SU-DHL-6 (cell line): ENCODE results near the gene ZMYND15.

Experiments
- H2AFZ ChIP-seq: fragments of 200-600 bp; sonication (generic); 2 replicates; pipeline ENCODE4 v1.6.1; 2014; ENCODE audit warnings: low read depth, mild to moderate bottlenecking, moderate library complexity, mixed read lengths, antibody characterized with exemption, low read length; ENCODE audit not compliant: severe bottlenecking
- H3F3A ChIP-seq: fragments of 200-600 bp; shearing (Covaris generic); 2 replicates; pipeline ENCODE4 v1.6.0; 2016; ENCODE audit warnings: antibody characterized with exemption, mild to moderate bottlenecking; ENCODE audit not compliant: insufficient read depth
- H3K27ac ChIP-seq: fragments of 200-600 bp; sonication (generic); 2 replicates; pipeline ENCODE4 v1.5.1; 2016; ENCODE audit warnings: low read depth, mild to moderate bottlenecking, low read length, moderate library complexity, mixed read lengths
- H3K27me3 ChIP-seq: fragments of 200-600 bp; sonication (generic), shearing (Covaris generic); 2 replicates; pipeline ENCODE4 v1.6.0; 2014; ENCODE audit warnings: mild to moderate bottlenecking, low read length
- H3K36me3 ChIP-seq: fragments of 200-600 bp; sonication (generic); 2 replicates; pipeline ENCODE4 v1.6.1; 2014; ENCODE audit warnings: mild to moderate bottlenecking, low read length, mixed read lengths
- H3K4me2 ChIP-seq: fragments of 300-600, 200-600 bp; shearing (Covaris generic), sonication (generic); 2 replicates; pipeline ENCODE4 v1.6.0; 2014; ENCODE audit warnings: low read length, low read depth, mild to moderate bottlenecking; ENCODE audit not compliant: poor library complexity, severe bottlenecking
- H3K4me3 ChIP-seq: fragments of 200-600 bp; sonication (generic); 2 replicates; pipeline ENCODE4 v1.5.1; 2014; ENCODE audit warnings: antibody characterized with exemption, low read length, mild to moderate bottlenecking, mixed read lengths; ENCODE audit not compliant: insufficient read depth, poor library complexity, severe bottlenecking
- H3K79me2 ChIP-seq: fragments of 200-600 bp; sonication (generic); 2 replicates; pipeline ENCODE4 v1.6.1; 2014; ENCODE audit warnings: mild to moderate bottlenecking, low read length, moderate library complexity; ENCODE audit not compliant: insufficient read depth
- H3K9ac ChIP-seq: fragments of 200-600 bp; sonication (generic); 2 replicates; pipeline ENCODE4 v1.7.0; 2014; ENCODE audit warnings: mild to moderate bottlenecking, low read length
- H3K9me2 ChIP-seq: fragments of 200-600 bp; sonication (generic); replicated peaks from 2 replicates; pipeline ENCODE4 v1.6.1; 2014; ENCODE audit warnings: low read length; ENCODE audit not compliant: insufficient read depth
- H3K9me3 ChIP-seq: fragments of 200-600 bp; sonication (generic); 2 replicates; pipeline ENCODE4 v1.6.1; 2014; ENCODE audit warnings: low read length, mixed read lengths; ENCODE audit not compliant: insufficient read depth
- H4K20me1 ChIP-seq: fragments of 200-600 bp; sonication (generic); 2 replicates; pipeline ENCODE4 v1.6.1; 2014; ENCODE audit warnings: low read depth, mild to moderate bottlenecking, antibody characterized with exemption, low read length, moderate library complexity, mixed read lengths
- CTCF ChIP-seq: fragments of 200-600 bp; sonication (generic); IDR thresholded peaks from one replicate; pipeline ENCODE4 v1.5.1; 2017; ENCODE audit warnings: antibody characterized with exemption, mild to moderate bottlenecking, low read length, moderate library complexity; ENCODE audit not compliant: insufficient read depth, poor library complexity, severe bottlenecking
- EZH2phosphoT487 ChIP-seq: fragments of 200-600 bp; sonication (generic), shearing (Covaris generic); conservative IDR thresholded peaks from 2 replicates; pipeline ENCODE4 v1.6.1; 2018; ENCODE audit warnings: mild to moderate bottlenecking, antibody characterized with exemption, low read length, moderate library complexity, mixed read lengths

The ZMYND15 gene

GRCh38 chr17:4771519-4772234 lies 32.0 kb downstream of the ZMYND15 start, which contains the start of gene TM4SF5:
TM4SF5 (plus strand) TSS chr17:4771886; CDS start chr17:4771923, 37 bp downstream.
- H3K27me3 ChIP-seq: no peaks in the 10 kb centered on the region
- TF ChIP-seq EZH2phosphoT487 (no peak), CTCF (no peak)
- no peaks in the 10 kb centered on the region for H3K79me2 ChIP-seq
- no peaks in the 10 kb centered on the region for H3K9me3 ChIP-seq
- no peak within 1 kb of the TSS for H2AFZ ChIP-seq
- no peak within 1 kb of the TSS for H3K9ac ChIP-seq
- no peak within 1 kb of the TSS for H3K4me2 ChIP-seq
- no peaks in the 10 kb centered on the region for H3K36me3 ChIP-seq
- no peaks in the 10 kb centered on the region for H4K20me1 ChIP-seq
- no peak within 1 kb of the TSS for H3K4me3 ChIP-seq
- no peak within 1 kb of the TSS for H3K27ac ChIP-seq
- H3K9me2 ChIP-seq: no peaks in the 10 kb centered on the region
- H3F3A ChIP-seq: no peaks in the 10 kb centered on the region

- Histone ChIP-seq H3K4me2 (no peak overlapping the region), H3K4me3 (no peak overlapping the region), H3K27ac (no peak overlapping the region), H2AFZ (no peak overlapping the region), H4K20me1 (no peaks in the 10 kb centered on the region), H3K9me2 (no peaks in the 10 kb centered on the region), H3F3A (no peaks in the 10 kb centered on the region), H3K9me3 (no peaks in the 10 kb centered on the region), H3K79me2 (no peaks in the 10 kb centered on the region), H3K27me3 (no peaks in the 10 kb centered on the region), H3K9ac (no peak overlapping the region), H3K36me3 (no peaks in the 10 kb centered on the region)
- TF ChIP-seq CTCF (no peak), EZH2phosphoT487 (no peak)
Observed at GRCh38 chr17:4772235-4772613, 32.6 kb downstream of the ZMYND15 start.

GRCh38 chr17:4777969-4778760 lies 38.5 kb downstream of the ZMYND15 start:
- Histone ChIP-seq H3K9me3 (no peaks in the 10 kb centered on the region), H3K27ac (no peak overlapping the region), H3K27me3 (no peaks in the 10 kb centered on the region), H3F3A (no peaks in the 10 kb centered on the region), H3K9me2 (no peaks in the 10 kb centered on the region), H3K4me3 (no peak overlapping the region), H3K79me2 (no peaks in the 10 kb centered on the region), H4K20me1 (no peaks in the 10 kb centered on the region), H3K9ac (no peak overlapping the region), H2AFZ (no peak overlapping the region), H3K4me2 (no peak overlapping the region), H3K36me3 (no peaks in the 10 kb centered on the region)
- no peak for TF ChIP-seq CTCF
- no peak for TF ChIP-seq EZH2phosphoT487
